K562 (cell line): ENCODE measurements around the gene LIMS2. TPM values are rescaled to one million over a fixed set of nuclear protein-coding genes. Genes with fewer than 3 reads are reported as not detected.

Experiments used
- ATAC-seq: fragments of 200-7000 bp; cut with Tn5 transposase; 3 replicates; pipeline ENCODE4 v1.9.1; 2020; ENCODE audit warnings: moderate library complexity
- BruUV-seq: library from RNA; stranded (reverse); fragments of 400-500 nt; replicated peaks from 2 replicates; lab custom pipeline; 2021; lab: Mats Ljungman, UMichigan
- CTCF ChIA-PET: fragments of 300-600 bp; formaldehyde crosslinking; extraction: SDS; loops from one replicate; lab custom pipeline; 2021; ENCODE audit warnings: low intra/inter-chr PET ratio; lab: Yijun Ruan, JAX
- POLR2A ChIA-PET: fragments of 300-600, 350-650 bp; sonication (Branson Sonifier 250); formaldehyde crosslinking; extraction: SDS; loops from one replicate; lab custom pipeline; 2021; ENCODE audit warnings: antibody characterized with exemption, inconsistent platforms; lab: Yijun Ruan, JAX
- DNase-seq, 4 experiments: peaks; one replicate each; pipeline versions ENCODE4 v3.0.0 to v3.0.0-alpha.2; 2011 to 2018; ENCODE audit warnings: low spot score in 3 of 4, mixed read lengths in 3 of 4; ENCODE audit errors: extremely low read depth in 1 of 4
- FAIRE-seq: peaks from 2 replicates; lab custom pipeline; 2011; peaks lifted over from hg19 to GRCh38; lab: Jason Lieb, UNC
- H2AFZ ChIP-seq: 2 replicates; pipeline ENCODE4 v1.6.0; 2011; ENCODE audit warnings: low read depth, low read length, control low read depth, inconsistent platforms
- H3K27ac ChIP-seq: fragments of 200-600 bp; 3 replicates; pipeline ENCODE4 v1.8.0; 2011; ENCODE audit warnings: low read depth, mild to moderate bottlenecking, control low read depth, inconsistent platforms, low read length, moderate library complexity, mixed read lengths; ENCODE audit errors: extremely low read depth
- H3K27me3 ChIP-seq, 2 experiments: fragments of 300-600 bp in 1 of 2; 2 replicates in 1 of 2; 3 replicates in 1 of 2; pipeline versions ENCODE4 v1.6.0 to v1.8.0; 2011; ENCODE audit warnings: inconsistent platforms in 2 of 2, low read length in 2 of 2, mild to moderate bottlenecking in 1 of 2, mixed read lengths in 1 of 2, moderate library complexity in 1 of 2; ENCODE audit not compliant: control insufficient read depth in 2 of 2, insufficient read depth in 2 of 2
- H3K36me3 ChIP-seq: fragments of 300-600 bp; 3 replicates; pipeline ENCODE4 v1.8.0; 2011; ENCODE audit warnings: mild to moderate bottlenecking, low read length, inconsistent platforms; ENCODE audit not compliant: control insufficient read depth, insufficient read depth
- H3K4me1 ChIP-seq, 2 experiments: fragments of 200-600 bp in 1 of 2; replicated peaks in 1 of 2; 2 replicates in 1 of 2; 3 replicates in 1 of 2; pipeline versions ENCODE4 v1.5.1 to v1.8.0; 2011; ENCODE audit warnings: inconsistent platforms in 2 of 2, low read length in 2 of 2, mild to moderate bottlenecking in 1 of 2, mixed read lengths in 1 of 2, moderate library complexity in 1 of 2; ENCODE audit not compliant: control insufficient read depth in 2 of 2, insufficient read depth in 2 of 2
- H3K4me2 ChIP-seq: 2 replicates; pipeline ENCODE4 v1.6.1; 2011; ENCODE audit warnings: low read length, control low read depth, inconsistent platforms, mixed read lengths; ENCODE audit not compliant: insufficient read depth
- H3K4me3 ChIP-seq: fragments of 200-600 bp; sonication (generic), shearing (Covaris generic); 2 replicates; pipeline ENCODE4 v1.5.1; 2016; ENCODE audit warnings: control low read depth, inconsistent platforms
- H3K79me2 ChIP-seq: fragments of 200-600 bp; 3 replicates; pipeline ENCODE4 v1.8.0; 2011; ENCODE audit warnings: low read length, inconsistent platforms; ENCODE audit not compliant: control insufficient read depth, insufficient read depth
- H3K9ac ChIP-seq, 2 experiments: 2 replicates each; pipeline versions ENCODE4 v1.6.0 to v1.6.1; 2011; ENCODE audit warnings: low read depth in 2 of 2, low read length in 2 of 2, control low read depth in 1 of 2, inconsistent platforms in 1 of 2, mild to moderate bottlenecking in 1 of 2, mixed read lengths in 1 of 2; ENCODE audit not compliant: insufficient read depth in 1 of 2
- H3K9me1 ChIP-seq: one replicate; pipeline ENCODE4 v1.6.0; 2011; ENCODE audit warnings: inconsistent platforms, mild to moderate bottlenecking, low read length, moderate library complexity; ENCODE audit not compliant: control insufficient read depth, insufficient read depth
- H3K9me3 ChIP-seq: replicated peaks from 2 replicates; pipeline ENCODE4 v1.5.1; 2011; ENCODE audit warnings: low read depth, low read length, inconsistent platforms; ENCODE audit not compliant: control insufficient read depth, insufficient read depth
- H4K20me1 ChIP-seq: replicated peaks from 2 replicates; pipeline ENCODE4 v1.6.1; 2011; ENCODE audit warnings: low read length, inconsistent platforms, mixed read lengths; ENCODE audit not compliant: control insufficient read depth, insufficient read depth
- CHD1 ChIP-seq: fragments of 200-600 bp; sonication (generic); IDR thresholded peaks from one replicate; pipeline ENCODE4 v1.6.1; 2012; ENCODE audit warnings: mild to moderate bottlenecking, moderate library complexity, low read length, inconsistent platforms
- DNMT1 ChIP-seq: fragments of 450-650 bp; IDR thresholded peaks from 2 replicates; pipeline ENCODE4 v1.6.1; 2016; ENCODE audit warnings: antibody characterized with exemption, mild to moderate bottlenecking
- ELF1 ChIP-seq: fragments of 200-800 bp; sonication (Bioruptor generic); IDR thresholded peaks from 2 replicates; pipeline ENCODE4 v1.6.1; 2016; ENCODE audit warnings: missing genetic modification characterization, missing compliant biosample characterization
- JUN ChIP-seq, 2 experiments: sonication (generic) in 1 of 2; formaldehyde crosslinking in 1 of 2; IDR thresholded peaks; 2 replicates each; pipeline versions ENCODE4 v1.6.1 to v1.8.0; 2012 to 2022; ENCODE audit warnings: borderline replicate concordance in 2 of 2, mild to moderate bottlenecking in 2 of 2, improper control_type of control experiment in 1 of 2, low read depth in 1 of 2, low read length in 1 of 2, missing genetic modification reagents in 1 of 2
- KDM2B ChIP-seq: fragments of 250-450 bp; sonication (Bioruptor Pico); IDR thresholded peaks from 2 replicates; pipeline ENCODE4 v1.8.0; 2021; ENCODE audit warnings: mild to moderate bottlenecking, moderate library complexity
- MYNN ChIP-seq, 2 experiments: sonication (generic); formaldehyde crosslinking in 1 of 2; IDR thresholded peaks; 2 replicates each; pipeline versions ENCODE4 v1.5.0 to v1.6.1; 2016 to 2020; ENCODE audit warnings: antibody characterized with exemption in 1 of 2, missing genetic modification reagents in 1 of 2
- NRF1 ChIP-seq, 2 experiments: fragments of 450-650 bp; IDR thresholded peaks in 1 of 2; conservative IDR thresholded peaks in 1 of 2; 2 replicates each; pipeline ENCODE4 v1.6.1; 2014; ENCODE audit warnings: mild to moderate bottlenecking in 2 of 2
- PHF21A ChIP-seq: fragments of 450-650 bp; IDR thresholded peaks from 2 replicates; pipeline ENCODE4 v1.6.1; 2017; ENCODE audit warnings: low read depth, borderline replicate concordance
- RBM22 ChIP-seq: fragments of 200-400 bp; formaldehyde crosslinking; IDR thresholded peaks from 2 replicates; pipeline ENCODE4 v1.6.1; 2018; ENCODE audit warnings: low read length, low read depth; ENCODE audit not compliant: poor library complexity, severe bottlenecking
- RBM39 ChIP-seq: fragments of 200-400 bp; formaldehyde crosslinking; optimal IDR thresholded peaks from 2 replicates; pipeline ENCODE3; 2018; ENCODE audit warnings: low read depth, low read length
- RFX1 ChIP-seq: fragments of 450-650 bp; IDR thresholded peaks from 2 replicates; pipeline ENCODE4 v1.6.1; 2016; ENCODE audit warnings: mild to moderate bottlenecking, moderate library complexity
- TAF9B ChIP-seq: fragments of 450-650 bp; IDR thresholded peaks from 2 replicates; pipeline ENCODE4 v1.6.1; 2018; ENCODE audit warnings: mild to moderate bottlenecking; ENCODE audit not compliant: partially characterized antibody
- TAL1 ChIP-seq: fragments of 450-650 bp; IDR thresholded peaks from 2 replicates; pipeline ENCODE4 v1.6.1; 2016; ENCODE audit warnings: mild to moderate bottlenecking
- ZBTB1 ChIP-seq: sonication (generic); formaldehyde crosslinking; IDR thresholded peaks from 2 replicates; pipeline ENCODE4 v1.8.1; 2023; ENCODE audit warnings: missing genetic modification reagents, low read depth, mild to moderate bottlenecking, borderline replicate concordance
- ZKSCAN1 ChIP-seq: fragments of 150-350 bp; IDR thresholded peaks from 2 replicates; pipeline ENCODE4 v1.6.1; 2016; ENCODE audit warnings: low read depth, low read length
- ZNF232 ChIP-seq: sonication (generic); formaldehyde crosslinking; IDR thresholded peaks from 2 replicates; pipeline ENCODE4 v1.8.0; 2022; ENCODE audit warnings: mild to moderate bottlenecking, missing genetic modification reagents
- ZNF277 ChIP-seq: fragments of 250-450 bp; sonication (Bioruptor Pico); IDR thresholded peaks from 2 replicates; pipeline ENCODE4 v1.8.0; 2022; ENCODE audit warnings: inconsistent platforms, mild to moderate bottlenecking, moderate library complexity, borderline replicate concordance
- ZNF3 ChIP-seq: fragments of 250-450 bp; sonication (Bioruptor Pico); IDR thresholded peaks from 2 replicates; pipeline ENCODE4 v1.5.0; 2021; ENCODE audit warnings: mild to moderate bottlenecking, moderate library complexity
- WGBS: fragments of 100-300 bp; shearing (Covaris generic); methylation state at CpG from one replicate; pipeline ENCODE4 v1.1.6; 2016; ENCODE audit warnings: low coverage, mixed read lengths; ENCODE audit not compliant: insufficient coverage; ENCODE audit errors: missing lambda C conversion rate; 5-methylcytosine and 5-hydroxymethylcytosine counted together
- in situ Hi-C: fragments of 300-500 bp; cut with MboI; formaldehyde crosslinking; loops from 4 replicates; pipeline ENCODE4 v1.15.0; 2018; ENCODE audit warnings: inconsistent platforms, mixed read lengths
- intact Hi-C: fragments of 100-400 bp; cut with micrococcal nuclease; formaldehyde crosslinking; loops from 2 replicates; pipeline ENCODE4 v1.14.2; 2022
- polyA plus RNA-seq, 8 experiments: library from polyadenylated mRNA; depleted of rRNA in 4 of 8; stranded (reverse) in 5 of 8; unstranded in 3 of 8; fragments of >200 nt; fragmentation: Nextera tagmentation in 2 of 8; fragmentation: Illumina TruSeq in 1 of 8; extraction: Ambion mirVana in 2 of 8; extraction: Trizol in 1 of 8; gene quantifications; 2 replicates each; pipeline versions ENCODE4 v1.2.1 to v1.2.3, GENCODE V29; 2011 to 2014; ENCODE audit warnings: inconsistent platforms in 1 of 8, missing spikeins in 1 of 8
- total RNA-seq, 7 experiments: library from RNA; depleted of rRNA in 6 of 7; stranded (reverse); fragments of >200 nt in 6 of 7; fragmentation: Illumina TruSeq in 2 of 7; extraction: Trizol in 2 of 7; gene quantifications; 2 replicates each; pipeline versions ENCODE4 v1.2.1 to v1.2.3, GENCODE V29; 2011 to 2021; ENCODE audit warnings: low replicate concordance in 1 of 7

Gene LIMS2
- total and polyA plus RNA-seq, 9 of the 15 experiments (the other 6 are each of a cell fraction or from before 2014, with no cell fraction given), result 0.04 to 0.22 TPM; not detected in 7

- H3K4me2 ChIP-seq, result no peak overlapping the region
- peaks cover 0 to 30% of the 10 kb centered on the region in 2 experiments; a peak in 1 of 5 replicates for H3K4me1 ChIP-seq
- ATAC-seq (no peak), DNase-seq (no peak), FAIRE-seq (no peak)
- peaks cover 56 to 82% of the 10 kb centered on the region in 2 experiments for H3K27me3 ChIP-seq
- no peak overlapping the region for H3K9ac ChIP-seq
- H3K36me3 ChIP-seq, result no peaks in the 10 kb centered on the region
- H3K9me3 ChIP-seq, result no peaks in the 10 kb centered on the region
- in situ Hi-C loops, result no loop called here
- 4% methylated on average over 16 of the region's 16 CpGs for WGBS
- POLR2A ChIA-PET, result interaction anchor here (0.6 to 1.2 kb wide), 2 partner anchors 62 to 127 kb away, joined by 3 read pairs; partner anchors contain the start of gene IWS1
- H3K4me3 ChIP-seq, result no peak overlapping the region
- intact Hi-C loops, result no loop called here
- CTCF ChIA-PET, result no interaction called here
- TF ChIP-seq ZNF232 (CRISPR knock-in tag) (no peak), MYNN (IDR thresholded peaks at IDR 0.05) (no peak), MYNN (CRISPR knock-in tag; IDR thresholded peaks at IDR 0.05) (no peak), RBM39 (no peak), NRF1 (conservative IDR thresholded peaks at IDR 0.05 in 1 of 2, IDR thresholded peaks at IDR 0.05 in 1 of 2) (no peak), ZNF3 (CRISPR knock-in tag) (no peak), PHF21A (no peak), JUN (IDR thresholded peaks at IDR 0.05; ENCODE audit: borderline replicate concordance, low read depth, low read length) (no peak), JUN (CRISPR knock-in tag; IDR thresholded peaks at IDR 0.05; ENCODE audit: borderline replicate concordance) (no peak), KDM2B (CRISPR knock-in tag) (no peak), ZKSCAN1 (no peak), ELF1 (tag) (no peak), DNMT1 (no peak), ZNF277 (no peak), RBM22 (no peak), CHD1 (no peak), ZBTB1 (no peak), TAF9B (no peak), TAL1 (no peak), RFX1 (no peak)
- peaks cover 13% of the 10 kb centered on the region; the same call in 1 of the 2 replicates for H4K20me1 ChIP-seq
- H3K27ac ChIP-seq, result no peak overlapping the region
- BruUV-seq, result no TSS peak
- no peaks in the 10 kb centered on the region for H3K79me2 ChIP-seq
- no peaks in the 10 kb centered on the region for H3K9me1 ChIP-seq
- H2AFZ ChIP-seq, result no peak overlapping the region
Observed at GRCh38 chr2:127653421-127654083, 21.8 kb downstream of the LIMS2 start.
